ENCODE results near the gene LINC01488. TPM values are rescaled to one million over a fixed set of nuclear protein-coding genes. Genes with fewer than 3 reads are reported as not detected.

The LINC01488 gene
- polyA plus RNA-seq, 1 experiment: not detected

- CTCF ChIA-PET: no interaction called here
- TF ChIP-seq CTCF (IDR thresholded peaks at IDR 0.05; ENCODE audit: low read depth, low read length): no peak
- DNase-seq (ENCODE audit: low read depth, low spot score): no peak
- Histone ChIP-seq H3K9me3 (ENCODE audit: control insufficient read depth, insufficient read depth, low read length) (peaks cover 8% of the 10 kb centered on the region; the same call in 1 of the 2 replicates), H3K27me3 (ENCODE audit: control insufficient read depth, insufficient read depth, low read length) (peaks cover 6% of the 10 kb centered on the region), H3K27ac (ENCODE audit: low read depth, low read length) (no peak overlapping the region), H3K4me3 (ENCODE audit: low read depth, low read length) (no peak overlapping the region)
- POLR2A ChIA-PET: no interaction called here
Observed at GRCh38 chr11:69541501-69542313, 60.2 kb downstream of the LINC01488 start.

- Histone ChIP-seq H3K27me3 (ENCODE audit: control insufficient read depth, insufficient read depth, low read length) (peaks cover 9% of the 10 kb centered on the region), H3K9me3 (ENCODE audit: control insufficient read depth, insufficient read depth, low read length) (peaks cover 8% of the 10 kb centered on the region; the same call in 1 of the 2 replicates), H3K27ac (ENCODE audit: low read depth, low read length) (no peak overlapping the region), H3K4me3 (ENCODE audit: low read depth, low read length) (no peak overlapping the region)
- DNase-seq (ENCODE audit: low read depth, low spot score): no peak
- TF ChIP-seq CTCF (IDR thresholded peaks at IDR 0.05; ENCODE audit: low read depth, low read length): no peak
- POLR2A ChIA-PET: no interaction called here
- CTCF ChIA-PET: no interaction called here
Observed at GRCh38 chr11:69542314-69543168, 61.1 kb downstream of the LINC01488 start.

Other genes starting within 250 kb of the LINC01488 start
- 1.6 and 3.3 TPM in 2 replicates for gene MYEOV, start 187.5 kb upstream of the LINC01488 start, polyA plus RNA-seq (2011; rRNA removed)
- gene CCND1, start 159.5 kb downstream of the LINC01488 start, polyA plus RNA-seq (2011; rRNA removed): 249 and 276 TPM in 2 replicates
- 15.7 and 18.3 TPM in 2 replicates for gene LTO1, start 193.7 kb downstream of the LINC01488 start, polyA plus RNA-seq (2011; rRNA removed)
- not detected in 2 replicates for gene FGF19, start 222.4 kb downstream of the LINC01488 start, polyA plus RNA-seq (2011; rRNA removed)

All from AG04450 (cell line).